HG03196 (cell line): Measurements from ENCODE around the gene CARNS1.
"Not testable (repeated sequence)": the region's sequence is repeated elsewhere in the genome, so short reads cannot be mapped to it uniquely, and the experiment has no call there.

Experiments
- ATAC-seq: cut with Tn5 transposase; IDR thresholded peaks from one replicate; pipeline ENCODE4 v1.9.1; 2021; ENCODE audit not compliant: unreplicated experiment

Gene CARNS1

DNA sequence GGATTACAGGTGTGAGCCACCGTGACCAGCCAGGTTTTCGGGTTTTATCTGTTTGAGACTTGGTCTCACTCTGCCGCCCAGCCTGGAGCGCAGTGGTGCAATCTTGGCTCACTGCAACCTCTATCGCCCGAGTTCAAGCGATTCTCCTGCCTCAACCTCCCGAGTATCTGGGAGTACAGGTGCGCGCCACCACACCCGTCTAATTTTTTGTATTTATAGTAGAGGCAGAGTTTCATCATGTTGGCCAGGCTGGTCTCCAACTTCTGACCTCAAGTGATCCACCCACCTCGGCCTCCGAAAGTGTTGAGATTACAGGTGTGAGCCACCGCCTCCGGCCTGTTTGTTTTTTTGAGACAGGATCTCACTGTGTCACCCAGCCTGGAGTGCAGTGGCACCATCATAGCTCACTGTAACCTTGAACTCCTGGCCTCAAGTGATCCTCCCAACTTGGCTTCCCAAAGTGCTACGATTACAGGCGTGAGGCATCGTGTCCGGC lies 11.9 kb downstream of the CARNS1 start:
- ATAC-seq = not testable (repeated sequence)

- ATAC-seq = peak; percentile 81
These were observed 12.8 kb downstream of the CARNS1 start, which contains the start of gene RPS6KB2 for GRCh38 chr11:67428052-67429001. RPS6KB2 (plus strand) TSS chr11:67428494; CDS start chr11:67428546, 52 bp downstream.

DNA sequence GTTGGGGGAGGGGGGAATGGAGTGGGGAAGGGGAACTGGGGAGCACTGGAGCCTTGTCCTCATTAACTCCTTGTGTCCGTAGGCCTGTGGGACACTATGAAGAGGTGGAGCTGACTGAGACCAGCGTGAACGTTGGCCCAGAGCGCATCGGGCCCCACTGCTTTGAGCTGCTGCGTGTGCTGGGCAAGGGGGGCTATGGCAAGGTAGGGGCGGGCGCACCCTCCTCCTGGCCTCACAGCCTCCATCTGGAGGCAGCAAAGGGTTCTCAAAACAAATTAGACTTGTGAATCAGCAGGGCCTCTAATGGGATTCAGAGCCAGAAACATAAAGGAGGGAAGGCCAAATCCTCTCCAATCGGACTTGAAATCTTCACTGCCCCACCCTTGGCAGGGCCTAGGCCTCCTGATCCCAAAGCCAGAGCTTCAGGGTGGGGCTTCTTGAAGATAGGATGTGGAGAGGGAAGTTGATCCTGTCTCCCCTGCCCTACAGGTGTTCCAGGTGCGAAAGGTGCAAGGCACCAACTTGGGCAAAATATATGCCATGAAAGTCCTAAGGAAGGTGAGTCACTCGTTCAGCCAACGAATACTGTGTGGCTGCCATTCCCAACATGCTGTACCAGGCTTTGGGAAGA lies 13.7 kb downstream of the CARNS1 start:
- ATAC-seq = no peak

- no peak for ATAC-seq
These were observed 14.2 kb downstream of the CARNS1 start for GRCh38 chr11:67429722-67430121.

DNA sequence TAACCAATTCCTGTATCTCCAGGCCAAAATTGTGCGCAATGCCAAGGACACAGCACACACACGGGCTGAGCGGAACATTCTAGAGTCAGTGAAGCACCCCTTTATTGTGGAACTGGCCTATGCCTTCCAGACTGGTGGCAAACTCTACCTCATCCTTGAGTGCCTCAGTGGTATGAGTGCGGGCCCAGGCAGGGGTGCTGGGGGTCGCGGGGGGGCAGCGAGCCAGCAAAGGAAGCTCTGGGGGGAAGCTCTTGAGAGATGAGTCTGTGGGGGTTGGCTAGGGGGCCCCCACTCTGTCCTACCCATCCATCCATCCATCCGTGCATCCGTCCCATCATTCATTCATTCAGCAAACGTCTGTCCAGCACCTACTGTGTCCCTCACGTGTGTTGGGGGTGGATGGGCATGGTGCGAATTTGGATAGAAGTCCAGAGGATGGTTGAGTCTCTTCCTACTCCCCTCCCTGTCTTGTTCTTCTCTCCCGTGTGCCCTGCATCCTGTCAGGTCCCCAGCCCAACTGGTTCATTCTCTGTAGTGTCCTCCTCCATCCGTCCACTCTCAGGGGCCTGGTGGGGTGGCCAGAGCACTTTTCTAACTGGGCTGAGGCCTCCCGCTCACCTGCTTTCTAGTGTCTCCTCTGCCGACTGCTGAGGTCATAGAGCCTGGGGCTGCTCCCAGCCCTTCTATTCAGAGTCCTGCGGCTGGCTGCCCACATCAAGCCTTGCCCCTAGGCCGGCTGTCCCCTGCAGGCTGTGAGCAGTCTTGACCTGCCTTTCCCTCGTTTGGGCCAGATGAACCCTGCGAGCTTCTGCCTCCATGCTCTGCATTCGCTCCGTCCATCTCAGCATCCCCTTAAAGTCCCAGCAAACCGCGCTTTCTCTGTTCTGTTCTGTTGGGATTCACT lies 16.1 kb downstream of the CARNS1 start:
- ATAC-seq = no peak

- no peak for ATAC-seq
These were observed 17.3 kb downstream of the CARNS1 start for GRCh38 chr11:67432655-67433349.

- no peak for ATAC-seq
These were observed 18.3 kb downstream of the CARNS1 start for GRCh38 chr11:67433536-67434394.

- ATAC-seq = no peak
These were observed 19.0 kb downstream of the CARNS1 start for GRCh38 chr11:67434395-67434881.

DNA sequence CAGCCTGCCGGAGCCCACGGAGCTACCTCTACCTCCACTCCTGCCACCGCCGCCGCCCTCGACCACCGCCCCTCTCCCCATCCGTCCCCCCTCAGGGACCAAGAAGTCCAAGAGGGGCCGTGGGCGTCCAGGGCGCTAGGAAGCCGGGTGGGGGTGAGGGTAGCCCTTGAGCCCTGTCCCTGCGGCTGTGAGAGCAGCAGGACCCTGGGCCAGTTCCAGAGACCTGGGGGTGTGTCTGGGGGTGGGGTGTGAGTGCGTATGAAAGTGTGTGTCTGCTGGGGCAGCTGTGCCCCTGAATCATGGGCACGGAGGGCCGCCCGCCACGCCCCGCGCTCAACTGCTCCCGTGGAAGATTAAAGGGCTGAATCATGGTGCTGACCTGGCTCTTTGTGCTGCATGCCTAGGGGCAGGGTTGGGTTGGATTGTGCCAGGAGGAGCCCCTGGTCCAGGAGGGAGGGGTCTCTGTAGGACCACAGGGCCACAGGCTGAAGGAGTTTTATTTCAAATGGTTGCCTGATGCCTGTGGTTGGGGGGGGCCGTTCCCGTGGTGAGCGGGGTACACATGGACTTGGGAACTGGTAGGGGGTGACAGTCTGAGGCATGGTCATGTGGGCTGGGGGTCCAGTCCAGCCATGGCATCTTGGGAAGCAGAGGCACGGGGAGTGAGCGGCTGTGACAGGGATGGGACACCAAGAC lies 19.7 kb downstream of the CARNS1 start:
- no peak for ATAC-seq

- ATAC-seq = no peak
These were observed 20.4 kb downstream of the CARNS1 start for GRCh38 chr11:67435727-67436458.

DNA sequence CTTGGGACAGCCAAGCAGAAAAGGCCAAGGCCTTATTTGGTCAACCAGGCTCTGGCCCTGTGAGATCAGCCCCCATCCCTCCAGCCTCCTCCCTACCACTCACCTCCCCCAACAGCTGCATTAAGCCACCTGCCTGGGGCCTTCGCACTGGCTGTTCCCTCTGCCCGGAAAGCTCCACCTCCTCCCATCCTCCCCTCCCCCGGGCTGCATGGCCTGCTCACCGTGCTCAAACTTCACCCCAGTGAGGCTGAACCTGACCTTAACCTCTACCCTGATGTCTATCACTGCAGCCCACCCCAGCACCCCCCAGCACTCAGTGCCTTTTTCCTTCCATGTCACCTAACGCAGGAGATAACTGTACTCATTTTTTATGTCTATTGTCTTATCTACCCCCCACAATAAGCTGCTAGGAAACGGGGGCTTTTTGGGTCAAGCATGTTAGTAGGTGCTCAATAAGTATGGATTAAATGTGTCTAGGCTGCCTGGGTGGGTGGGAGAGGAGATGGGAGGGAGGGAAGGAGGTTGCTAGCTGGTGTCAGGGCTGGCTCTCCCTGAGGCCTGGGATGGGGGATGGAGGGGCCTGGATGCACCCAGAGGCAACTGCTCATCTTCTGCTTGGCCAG lies 21.1 kb downstream of the CARNS1 start:
- ATAC-seq = no peak

GRCh38 chr11:67437082-67437808 lies 21.8 kb downstream of the CARNS1 start, which contains the start of gene PTPRCAP:
PTPRCAP (minus strand) TSS chr11:67437682; CDS start chr11:67437619, 63 bp downstream.
- no peak for ATAC-seq

DNA sequence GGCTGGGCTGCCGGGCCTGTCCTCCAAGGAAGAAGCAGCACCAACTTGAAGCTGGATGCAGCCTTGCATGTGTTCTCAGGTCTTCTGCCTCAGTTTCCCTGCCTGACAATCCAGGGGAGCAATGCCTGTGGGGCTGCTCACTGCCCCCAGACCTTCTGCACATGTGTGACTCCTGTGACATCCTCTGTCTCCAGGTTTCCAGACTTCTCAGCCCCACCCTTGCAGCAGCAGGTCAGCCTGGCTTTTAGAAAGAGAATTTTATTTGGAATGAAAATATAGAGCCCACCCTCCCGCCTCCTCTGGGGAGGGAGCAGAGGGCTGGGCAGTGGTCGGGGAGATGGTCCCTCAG lies 22.3 kb downstream of the CARNS1 start:
- no peak for ATAC-seq

- ATAC-seq = no peak
These were observed 22.9 kb downstream of the CARNS1 start for GRCh38 chr11:67438158-67438902.

GRCh38 chr11:67439321-67440228 lies 24.1 kb downstream of the CARNS1 start:
- ATAC-seq = no peak
